NB4 (cell line): ENCODE data around the gene DYNLL2.

Source experiments
- DNase-seq: peaks from one replicate; pipeline ENCODE4 v3.0.0; 2010; ENCODE audit warnings: low read depth
- H3K4me3 ChIP-seq: one replicate; pipeline ENCODE4 v1.5.1; 2011; ENCODE audit warnings: mild to moderate bottlenecking, low read depth, low read length, moderate library complexity
- MAX ChIP-seq: IDR thresholded peaks from 2 replicates; pipeline ENCODE4 v1.6.1; 2011; ENCODE audit warnings: low read depth, low read length
- MYC ChIP-seq: IDR thresholded peaks from 2 replicates; pipeline ENCODE4 v1.6.1; 2011; ENCODE audit warnings: low read depth, low read length
- POLR2A ChIP-seq: IDR thresholded peaks from 2 replicates; pipeline ENCODE4 v1.6.1; 2011; ENCODE audit warnings: mild to moderate bottlenecking; ENCODE audit not compliant: insufficient read length; ENCODE audit errors: extremely low read depth
- TF ChIP-seq, protein P1 (sequence below): IDR thresholded peaks from one replicate; pipeline ENCODE4 v1.5.1; 2012; ENCODE audit warnings: low read depth, low read length

DYNLL2 gene

DNA sequence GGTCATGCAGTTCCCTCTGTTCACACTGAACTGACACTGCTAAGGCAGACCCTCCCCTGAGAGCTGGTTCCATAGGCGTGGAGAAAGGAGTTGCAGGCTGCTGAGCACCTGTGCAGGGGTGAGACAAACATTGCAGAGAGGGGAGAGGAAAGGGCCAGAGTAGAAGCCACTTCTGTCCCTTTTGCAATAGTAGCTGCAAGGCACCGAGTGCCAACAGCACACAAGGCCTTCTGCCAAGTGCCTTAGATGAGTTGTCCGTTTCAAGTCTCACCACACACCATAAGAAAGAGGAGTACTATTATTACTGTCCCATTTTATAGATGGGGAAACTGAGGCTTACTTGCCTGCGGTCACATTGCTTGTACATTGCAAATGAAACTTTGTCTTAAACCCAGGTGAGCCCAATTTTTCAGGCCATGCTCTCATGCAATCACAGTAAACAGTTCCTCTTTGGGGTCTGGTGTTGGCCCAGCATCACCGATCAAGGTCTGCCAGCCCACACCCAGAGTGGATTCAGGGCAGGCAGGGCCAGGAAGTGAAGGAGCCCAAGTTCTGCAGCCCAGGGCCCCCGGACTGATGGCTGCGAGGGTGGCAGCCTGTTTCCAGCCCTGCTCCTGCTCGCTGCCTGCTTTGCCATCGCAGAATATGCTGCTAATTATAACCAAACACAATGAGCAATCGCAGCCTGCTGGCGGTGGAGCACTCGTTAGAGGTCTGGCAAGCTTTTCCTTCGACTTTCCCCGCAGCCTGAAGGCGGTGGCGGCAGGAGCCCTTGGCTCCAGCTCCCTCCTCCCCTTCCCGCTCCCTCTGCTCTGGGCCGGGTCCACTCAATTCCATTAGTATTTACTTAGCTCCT, 36.8 kb upstream of the DYNLL2 start:
- DNase-seq = no peak
- no peak overlapping the region for H3K4me3 ChIP-seq
- TF ChIP-seq, protein P1, sequence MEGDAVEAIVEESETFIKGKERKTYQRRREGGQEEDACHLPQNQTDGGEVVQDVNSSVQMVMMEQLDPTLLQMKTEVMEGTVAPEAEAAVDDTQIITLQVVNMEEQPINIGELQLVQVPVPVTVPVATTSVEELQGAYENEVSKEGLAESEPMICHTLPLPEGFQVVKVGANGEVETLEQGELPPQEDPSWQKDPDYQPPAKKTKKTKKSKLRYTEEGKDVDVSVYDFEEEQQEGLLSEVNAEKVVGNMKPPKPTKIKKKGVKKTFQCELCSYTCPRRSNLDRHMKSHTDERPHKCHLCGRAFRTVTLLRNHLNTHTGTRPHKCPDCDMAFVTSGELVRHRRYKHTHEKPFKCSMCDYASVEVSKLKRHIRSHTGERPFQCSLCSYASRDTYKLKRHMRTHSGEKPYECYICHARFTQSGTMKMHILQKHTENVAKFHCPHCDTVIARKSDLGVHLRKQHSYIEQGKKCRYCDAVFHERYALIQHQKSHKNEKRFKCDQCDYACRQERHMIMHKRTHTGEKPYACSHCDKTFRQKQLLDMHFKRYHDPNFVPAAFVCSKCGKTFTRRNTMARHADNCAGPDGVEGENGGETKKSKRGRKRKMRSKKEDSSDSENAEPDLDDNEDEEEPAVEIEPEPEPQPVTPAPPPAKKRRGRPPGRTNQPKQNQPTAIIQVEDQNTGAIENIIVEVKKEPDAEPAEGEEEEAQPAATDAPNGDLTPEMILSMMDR = no peak
- TF ChIP-seq MAX (no peak), MYC (no peak), POLR2A (no peak)

DNA sequence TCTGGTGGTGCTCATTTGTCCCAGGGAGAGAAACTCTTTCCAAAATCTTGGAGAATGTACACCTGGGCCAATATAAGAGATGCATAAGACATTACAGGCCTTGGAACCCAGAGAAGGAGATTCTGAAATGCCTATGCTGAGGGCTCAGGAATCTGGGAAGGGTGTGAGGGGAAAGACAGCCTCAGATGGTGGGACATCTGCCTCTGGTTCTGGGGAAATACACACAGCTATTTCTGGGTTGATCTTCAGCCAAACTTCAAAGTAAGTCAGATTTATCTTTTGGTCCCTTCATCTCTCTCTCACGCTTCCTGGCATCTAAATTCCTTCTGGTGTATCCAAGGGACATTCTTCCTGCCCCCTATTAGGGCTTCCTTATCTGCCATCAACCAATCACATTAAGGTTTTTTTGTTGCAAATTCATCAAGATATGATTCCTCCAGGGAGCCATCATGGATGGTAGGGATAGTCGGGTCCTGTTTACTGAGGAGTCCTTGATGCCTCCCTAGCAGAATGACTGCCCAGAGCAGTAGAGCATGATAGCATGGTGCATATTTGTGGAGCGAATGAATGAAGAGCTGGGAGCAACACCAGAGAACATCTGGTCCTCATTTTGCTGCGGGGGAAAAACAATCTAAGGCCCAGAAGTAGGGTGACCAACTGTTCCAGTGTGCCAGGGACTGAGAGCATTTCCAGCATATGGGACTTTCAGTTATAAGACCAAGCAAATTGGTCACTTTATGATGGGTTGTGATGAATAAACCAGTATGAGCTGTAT, 35.7 kb upstream of the DYNLL2 start:
- no peak for DNase-seq
- H3K4me3 ChIP-seq = no peak overlapping the region
- no peak for TF ChIP-seq MAX
- TF ChIP-seq POLR2A = no peak
- TF ChIP-seq, protein P1 = no peak
- no peak for TF ChIP-seq MYC

DNA sequence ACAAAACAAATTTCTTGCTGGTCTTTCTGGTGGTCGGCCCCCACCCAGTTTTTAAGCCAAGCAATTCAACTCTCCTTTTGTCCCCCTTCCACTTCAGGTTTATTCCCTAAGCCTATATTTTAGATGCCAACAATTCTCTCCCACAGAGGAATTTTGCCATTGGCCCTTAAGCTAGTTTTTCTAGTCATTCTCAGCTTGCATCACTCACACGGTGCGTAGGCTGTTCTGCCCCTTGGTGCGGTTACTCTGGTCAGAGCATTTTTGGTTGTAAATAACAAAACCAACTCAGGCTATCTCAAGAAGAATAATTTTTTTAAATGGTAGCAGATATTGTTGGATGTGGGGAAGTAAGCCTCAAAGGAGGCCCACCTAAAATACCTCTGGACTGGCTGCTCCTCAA, 33.7 kb upstream of the DYNLL2 start:
- H3K4me3 ChIP-seq = no peak overlapping the region
- TF ChIP-seq POLR2A (no peak), MYC (no peak), MAX (no peak)
- TF ChIP-seq, protein P1 = no peak
- no peak for DNase-seq

DNA sequence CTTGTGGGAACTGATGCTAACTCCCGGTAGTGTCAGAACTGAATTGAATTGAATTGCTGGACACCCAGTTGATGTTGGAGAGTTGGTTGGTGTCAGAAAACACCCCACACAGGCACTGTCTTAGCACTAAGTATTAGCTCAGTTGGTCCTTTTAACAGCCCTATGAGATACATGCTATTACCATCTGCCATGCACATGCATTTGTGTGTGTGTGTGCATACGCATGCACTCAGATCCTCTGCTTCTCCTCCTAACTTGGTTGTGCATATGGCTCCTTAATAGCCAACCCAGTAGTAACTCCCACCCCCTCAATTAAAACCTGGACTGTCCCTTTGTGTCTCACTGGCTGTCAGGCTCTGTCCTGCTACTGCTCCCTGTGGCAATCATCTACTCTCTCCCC, 32.3 kb upstream of the DYNLL2 start:
- H3K4me3 ChIP-seq = no peak overlapping the region
- DNase-seq = no peak
- TF ChIP-seq POLR2A = no peak

DNA sequence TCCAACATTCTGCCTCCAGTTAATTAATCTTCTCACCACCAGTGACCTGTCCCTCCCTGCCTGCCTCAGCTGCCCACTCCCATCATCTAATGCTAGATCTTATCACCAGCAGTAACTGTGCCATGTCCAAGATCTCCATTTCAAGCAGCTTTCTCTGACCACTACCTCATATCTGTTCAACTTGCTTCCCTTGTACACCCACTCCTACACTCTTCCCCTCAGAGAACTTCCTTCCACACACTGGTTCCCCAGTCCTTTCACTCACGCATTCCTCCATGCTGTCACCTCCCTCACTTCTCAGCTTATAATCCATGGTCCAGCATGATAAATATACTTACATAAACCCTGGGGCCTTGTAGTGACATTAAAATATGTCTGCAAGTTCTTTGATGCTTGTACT, 31.8 kb upstream of the DYNLL2 start:
- no peak for DNase-seq
- no peak overlapping the region for H3K4me3 ChIP-seq
- no peak for TF ChIP-seq POLR2A
- TF ChIP-seq, protein P1 = no peak
- TF ChIP-seq MAX = no peak
- no peak for TF ChIP-seq MYC

DNA sequence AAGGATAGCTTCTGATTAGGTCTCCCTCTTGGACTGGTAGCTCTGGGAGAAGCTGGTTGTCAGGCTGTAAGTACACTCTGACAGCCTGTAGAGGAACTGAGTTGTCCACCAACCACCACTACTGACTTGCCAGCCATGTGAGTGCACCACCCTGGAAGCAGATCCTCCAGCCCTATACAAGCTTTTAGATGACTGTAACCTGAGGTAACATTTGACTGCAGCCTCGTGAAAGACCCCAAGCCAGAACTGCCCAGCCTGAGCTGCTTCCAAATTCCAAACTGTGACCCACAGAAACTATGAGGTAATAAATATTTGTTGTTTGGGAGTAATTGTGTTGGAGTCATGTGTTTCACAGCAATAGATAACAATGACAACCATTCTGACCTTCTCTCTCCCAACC, 30.8 kb upstream of the DYNLL2 start:
- DNase-seq = no peak
- no peak overlapping the region for H3K4me3 ChIP-seq
- TF ChIP-seq, protein P1 = no peak
- TF ChIP-seq MAX (no peak), MYC (no peak), POLR2A (no peak)
